GM12865 (cell line): ENCODE data around the gene METTL13.
"Not testable (repeated sequence)": the region's sequence is repeated elsewhere in the genome, so short reads cannot be mapped to it uniquely, and the experiment has no call there.

ENCODE experiments used
- DNase-seq: peaks from one replicate; pipeline ENCODE4 v3.0.0; 2010; ENCODE audit warnings: low read depth
- H3K4me3 ChIP-seq: 2 replicates; pipeline ENCODE4 v1.5.1; 2011; ENCODE audit warnings: mild to moderate bottlenecking, low read depth, low read length, control low read depth
- CTCF ChIP-seq: IDR thresholded peaks from 2 replicates; pipeline ENCODE4 v1.5.1; 2011; ENCODE audit warnings: low read length, control low read depth, low read depth, inconsistent platforms; ENCODE audit not compliant: insufficient read depth; ENCODE audit errors: missing control alignments

The METTL13 gene

GRCh38 chr1:171793636-171794035 is 12.2 kb downstream of the METTL13 start:
- no peak for TF ChIP-seq CTCF
- no peak overlapping the region for H3K4me3 ChIP-seq
- no peak for DNase-seq

- no peak for DNase-seq
- TF ChIP-seq CTCF: no peak
- H3K4me3 ChIP-seq: no peak overlapping the region
Measured at GRCh38 chr1:171794085-171794484, 12.6 kb downstream of the METTL13 start.

GRCh38 chr1:171796592-171796991 is 15.1 kb downstream of the METTL13 start:
- DNase-seq: no peak
- TF ChIP-seq CTCF: no peak
- no peak overlapping the region for H3K4me3 ChIP-seq

- H3K4me3 ChIP-seq: no peak overlapping the region
- no peak for DNase-seq
- TF ChIP-seq CTCF: no peak
Measured at GRCh38 chr1:171798311-171798710, 16.9 kb downstream of the METTL13 start.

GRCh38 chr1:171798765-171799164 is 17.3 kb downstream of the METTL13 start:
- no peak overlapping the region for H3K4me3 ChIP-seq
- DNase-seq: no peak
- TF ChIP-seq CTCF: no peak

- H3K4me3 ChIP-seq: no peak overlapping the region
Measured at GRCh38 chr1:171799166-171799565, 17.7 kb downstream of the METTL13 start.

GRCh38 chr1:171799698-171800097 is 18.2 kb downstream of the METTL13 start:
- H3K4me3 ChIP-seq, DNase-seq: not testable (repeated sequence)

More at GRCh38 chr1:171799166-171799565, 17.7 kb downstream of the METTL13 start:
- no peak for DNase-seq
- no peak for TF ChIP-seq CTCF
